Measurements from ENCODE around the gene KIAA2012.

DNA sequence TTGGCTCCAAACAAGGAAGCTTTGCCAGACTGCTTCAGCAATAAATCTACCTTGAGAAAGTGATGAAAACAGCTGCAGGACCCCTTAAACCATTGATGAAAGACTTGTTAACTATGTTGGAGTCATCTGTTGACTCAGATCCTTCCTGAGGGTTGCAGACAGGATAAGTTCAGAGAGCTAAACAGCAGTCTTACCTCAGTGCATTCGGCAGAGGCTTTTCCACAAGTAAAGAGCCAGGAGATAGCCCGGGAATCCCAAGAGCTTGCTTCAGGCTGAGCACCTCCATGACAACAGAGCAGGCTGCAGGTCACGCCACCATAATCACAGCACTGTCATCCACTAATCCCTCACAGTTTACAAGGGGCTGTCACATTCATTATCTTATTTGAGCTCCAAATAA is 23.7 kb downstream of the KIAA2012 start:
- TF ChIP-seq CTCF (IDR thresholded peaks at IDR 0.05; ENCODE audit: low read depth, low read length, poor library complexity, severe bottlenecking) = no peak
- TF ChIP-seq EZH2phosphoT487 (IDR thresholded peaks at IDR 0.05; ENCODE audit: borderline replicate concordance, low read length) = no peak
